HL-60 (cell line): ENCODE results near the gene GAK.

Source experiments
- DNase-seq, 2 experiments: peaks; one replicate each; pipeline ENCODE4 v3.0.0-alpha.2; 2010 to 2020; ENCODE audit warnings: low read depth in 1 of 2, low spot score in 1 of 2
- H3K27ac ChIP-seq: fragments of 250-450 bp; sonication (Bioruptor Pico); replicated peaks from 2 replicates; pipeline ENCODE4 v1.5.1; 2020; ENCODE audit warnings: mild to moderate bottlenecking, moderate library complexity
- H3K27me3 ChIP-seq: fragments of 250-450 bp; sonication (Bioruptor Pico); 2 replicates; pipeline ENCODE4 v1.5.1; 2021; ENCODE audit warnings: mild to moderate bottlenecking, moderate library complexity; ENCODE audit not compliant: insufficient read depth, poor library complexity, severe bottlenecking
- H3K4me3 ChIP-seq: replicated peaks from 2 replicates; pipeline ENCODE4 v1.5.1; 2011; ENCODE audit warnings: mild to moderate bottlenecking, control low read depth, low read length; ENCODE audit not compliant: insufficient read depth
- GABPA ChIP-seq: IDR thresholded peaks from 2 replicates; pipeline ENCODE4 v1.6.1; 2012; ENCODE audit warnings: low read depth
- POLR2AphosphoS5 ChIP-seq: IDR thresholded peaks from 2 replicates; pipeline ENCODE4 v1.6.1; 2012; ENCODE audit warnings: low read depth
- REST ChIP-seq: IDR thresholded peaks from 2 replicates; pipeline ENCODE4 v1.6.1; 2012; ENCODE audit warnings: low read depth; ENCODE audit not compliant: insufficient replicate concordance
- SPI1 ChIP-seq: IDR thresholded peaks from 2 replicates; pipeline ENCODE4 v1.6.1; 2012; ENCODE audit warnings: low read depth, mild to moderate bottlenecking, borderline replicate concordance
- TF ChIP-seq, protein P1 (sequence below): IDR thresholded peaks from one replicate; pipeline ENCODE4 v1.5.1; 2011; ENCODE audit warnings: low read length, control low read depth, inconsistent platforms; ENCODE audit not compliant: insufficient read depth

GAK gene

DNA sequence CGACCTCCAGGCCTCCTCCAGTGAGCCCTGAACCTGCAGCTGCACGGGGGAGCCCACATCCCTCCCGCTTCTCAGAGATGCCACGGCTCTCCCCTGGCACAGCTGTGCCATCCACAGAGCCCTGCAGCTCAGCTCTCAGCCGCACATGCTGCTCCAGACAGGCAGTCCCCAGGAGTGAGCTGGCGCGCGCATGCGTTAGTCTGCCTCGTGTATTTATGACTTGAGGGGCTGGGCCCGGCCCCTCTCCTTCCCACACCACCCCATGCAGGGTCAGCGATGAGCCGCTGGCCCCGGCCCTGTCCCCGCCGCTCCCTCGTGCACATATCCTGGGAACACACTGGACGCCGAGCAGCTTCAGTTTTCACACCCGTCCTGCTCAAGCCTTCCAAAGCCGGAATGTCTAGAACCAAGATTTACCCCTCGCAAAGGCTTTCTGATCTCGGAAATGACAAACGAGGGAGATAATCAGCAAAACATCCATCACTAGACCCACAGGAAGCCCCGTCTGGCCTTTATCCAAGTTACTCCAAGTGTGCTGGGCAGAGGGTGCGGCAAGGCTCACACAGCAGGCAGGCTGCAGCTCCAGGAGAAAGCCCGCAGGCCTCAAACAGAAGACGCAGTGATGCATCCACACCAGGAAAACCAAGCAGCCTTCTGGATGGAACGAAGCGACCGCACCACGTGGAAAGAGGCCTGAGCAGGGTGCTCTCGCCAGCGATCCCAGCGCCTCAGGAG is 24.3 kb downstream of the GAK start:
- Histone ChIP-seq H3K27ac (no peak overlapping the region), H3K4me3 (no peak overlapping the region), H3K27me3 (no peaks in the 10 kb centered on the region)
- DNase-seq: no peak
- TF ChIP-seq POLR2AphosphoS5 (no peak), GABPA (no peak), SPI1 (no peak), REST (no peak)
- TF ChIP-seq, protein P1, sequence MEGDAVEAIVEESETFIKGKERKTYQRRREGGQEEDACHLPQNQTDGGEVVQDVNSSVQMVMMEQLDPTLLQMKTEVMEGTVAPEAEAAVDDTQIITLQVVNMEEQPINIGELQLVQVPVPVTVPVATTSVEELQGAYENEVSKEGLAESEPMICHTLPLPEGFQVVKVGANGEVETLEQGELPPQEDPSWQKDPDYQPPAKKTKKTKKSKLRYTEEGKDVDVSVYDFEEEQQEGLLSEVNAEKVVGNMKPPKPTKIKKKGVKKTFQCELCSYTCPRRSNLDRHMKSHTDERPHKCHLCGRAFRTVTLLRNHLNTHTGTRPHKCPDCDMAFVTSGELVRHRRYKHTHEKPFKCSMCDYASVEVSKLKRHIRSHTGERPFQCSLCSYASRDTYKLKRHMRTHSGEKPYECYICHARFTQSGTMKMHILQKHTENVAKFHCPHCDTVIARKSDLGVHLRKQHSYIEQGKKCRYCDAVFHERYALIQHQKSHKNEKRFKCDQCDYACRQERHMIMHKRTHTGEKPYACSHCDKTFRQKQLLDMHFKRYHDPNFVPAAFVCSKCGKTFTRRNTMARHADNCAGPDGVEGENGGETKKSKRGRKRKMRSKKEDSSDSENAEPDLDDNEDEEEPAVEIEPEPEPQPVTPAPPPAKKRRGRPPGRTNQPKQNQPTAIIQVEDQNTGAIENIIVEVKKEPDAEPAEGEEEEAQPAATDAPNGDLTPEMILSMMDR: no peak

- Histone ChIP-seq H3K27ac (no peak overlapping the region), H3K4me3 (no peak overlapping the region), H3K27me3 (no peaks in the 10 kb centered on the region)
- DNase-seq: no peak
- TF ChIP-seq GABPA (no peak), SPI1 (no peak), POLR2AphosphoS5 (no peak), REST (no peak)
- TF ChIP-seq, protein P1: no peak
These were observed 25.1 kb downstream of the GAK start for GRCh38 chr4:907103-907400.

GRCh38 chr4:906339-907102 is 25.6 kb downstream of the GAK start:
- DNase-seq: no peak
- H3K4me3 ChIP-seq: no peak overlapping the region
- no peaks in the 10 kb centered on the region for H3K27me3 ChIP-seq
- H3K27ac ChIP-seq: no peak overlapping the region
- no peak for TF ChIP-seq SPI1
- TF ChIP-seq, protein P1: no peak
- no peak for TF ChIP-seq GABPA
